Left ventricle myocardium inferior (tissue), 1 donor: ENCODE data around the gene BGN. TPM values are rescaled to one million over a fixed set of nuclear protein-coding genes. Genes with fewer than 3 reads are reported as not detected.

Experiments used
- DNase-seq: peaks from one replicate; pipeline ENCODE4 v3.0.0-alpha.2; 2020
- H3K27ac ChIP-seq: fragments of 200-600 bp; replicated peaks from 2 replicates; pipeline ENCODE4 v1.8.0; 2021
- H3K27me3 ChIP-seq: fragments of 200-600 bp; 2 replicates; pipeline ENCODE4 v1.8.0; 2021; ENCODE audit warnings: low read depth
- H3K36me3 ChIP-seq: fragments of 200-600 bp; 2 replicates; pipeline ENCODE4 v1.8.0; 2021
- H3K4me1 ChIP-seq: fragments of 200-600 bp; 2 replicates; pipeline ENCODE4 v1.8.0; 2021
- H3K4me3 ChIP-seq: fragments of 200-600 bp; 2 replicates; pipeline ENCODE4 v1.8.0; 2021; ENCODE audit warnings: mild to moderate bottlenecking, moderate library complexity
- H3K9me3 ChIP-seq: fragments of 200-600 bp; replicated peaks from 2 replicates; pipeline ENCODE4 v1.8.0; 2021
- CTCF ChIP-seq: fragments of 200-600 bp; IDR thresholded peaks from 2 replicates; pipeline ENCODE4 v1.8.0; 2021; ENCODE audit warnings: antibody characterized with exemption, mild to moderate bottlenecking, borderline replicate concordance
- intact Hi-C: fragments of 100-400 bp; cut with micrococcal nuclease; formaldehyde crosslinking; loops from one replicate; pipeline ENCODE4 v1.11.0; 2022
- total RNA-seq: library from RNA; stranded (reverse); fragmentation: NEBNext Ultra II Directional; extraction: Animal tissue kit (Norgen Biotek cat#: 25700); gene quantifications from one replicate; pipeline ENCODE4 v1.2.1, GENCODE V29; 2021
- donor health status: DM: no; HTN: yes; CAD: no; lungs with severe emphysema.

Gene BGN
- total RNA-seq, 1 donor from 2014 or later = 84.3 TPM

- intact Hi-C loops = loop anchor here (5.0 kb wide), 1 partner anchor 43 kb away; no protein-coding TSS in a partner anchor
- TF ChIP-seq CTCF = no peak
- no peak for DNase-seq
- Histone ChIP-seq H3K9me3 (no peaks in the 10 kb centered on the region), H3K36me3 (no peaks in the 10 kb centered on the region), H3K27me3 (no peaks in the 10 kb centered on the region), H3K27ac (no peak overlapping the region), H3K4me3 (no peak overlapping the region), H3K4me1 (peaks cover under 1% of the 10 kb centered on the region)
Measured at GRCh38 chrX:153505361-153505760, 10.6 kb downstream of the BGN start.

GRCh38 chrX:153507484-153508178 is 12.9 kb downstream of the BGN start:
- DNase-seq = peak; percentile 81
- no peak overlapping the region for H3K4me3 ChIP-seq
- H3K27ac ChIP-seq = no peak overlapping the region
- no peaks in the 10 kb centered on the region for H3K9me3 ChIP-seq
- intact Hi-C loops = loop anchor here (5.0 kb wide), 1 partner anchor 45 kb away; no protein-coding TSS in a partner anchor
- TF ChIP-seq CTCF = peak; percentile 83
- no peaks in the 10 kb centered on the region for H3K36me3 ChIP-seq
- no peaks in the 10 kb centered on the region for H3K27me3 ChIP-seq
- H3K4me1 ChIP-seq = no peaks in the 10 kb centered on the region

GRCh38 chrX:153509592-153509991 is 14.8 kb downstream of the BGN start:
- DNase-seq = no peak
- Histone ChIP-seq H3K4me1 (no peaks in the 10 kb centered on the region), H3K27me3 (no peaks in the 10 kb centered on the region), H3K9me3 (no peaks in the 10 kb centered on the region), H3K4me3 (no peak overlapping the region), H3K27ac (no peak overlapping the region), H3K36me3 (no peaks in the 10 kb centered on the region)
- intact Hi-C loops = loop anchor here (5.0 kb wide), 1 partner anchor 47 kb away; no protein-coding TSS in a partner anchor
- no peak for TF ChIP-seq CTCF

- no peak overlapping the region for H3K27ac ChIP-seq
- H3K4me1 ChIP-seq = no peaks in the 10 kb centered on the region
- intact Hi-C loops = no loop called here
- no peak overlapping the region for H3K4me3 ChIP-seq
- TF ChIP-seq CTCF = no peak
- H3K9me3 ChIP-seq = no peaks in the 10 kb centered on the region
- H3K27me3 ChIP-seq = no peaks in the 10 kb centered on the region
- DNase-seq = no peak
- H3K36me3 ChIP-seq = no peaks in the 10 kb centered on the region
Measured at GRCh38 chrX:153510383-153510782, 15.6 kb downstream of the BGN start.

- Histone ChIP-seq H3K36me3 (no peaks in the 10 kb centered on the region), H3K4me3 (no peak overlapping the region), H3K27me3 (peaks cover 8% of the 10 kb centered on the region), H3K9me3 (no peaks in the 10 kb centered on the region), H3K27ac (no peak overlapping the region), H3K4me1 (no peaks in the 10 kb centered on the region)
- intact Hi-C loops = no loop called here
- no peak for DNase-seq
- no peak for TF ChIP-seq CTCF
Measured at GRCh38 chrX:153511784-153512500, 17.2 kb downstream of the BGN start.
